ENCODE data around the gene HES7.

HES7 gene

GRCh38 chr17:8076502-8077266 is 47.2 kb downstream of the HES7 start:
- Mint-ChIP-seq H3K9me3 (no peaks in the 10 kb centered on the region), H3K4me3 (no peak overlapping the region), H3K36me3 (no peaks in the 10 kb centered on the region), H3K27me3 (peaks cover 30% of the 10 kb centered on the region), H3K4me1 (peaks cover 25% of the 10 kb centered on the region), H3K27ac (no peak overlapping the region)
- ATAC-seq (ENCODE audit: low read depth) (no peak), DNase-seq (ENCODE audit: low spot score in 2 of 2) (no peak)

DNA sequence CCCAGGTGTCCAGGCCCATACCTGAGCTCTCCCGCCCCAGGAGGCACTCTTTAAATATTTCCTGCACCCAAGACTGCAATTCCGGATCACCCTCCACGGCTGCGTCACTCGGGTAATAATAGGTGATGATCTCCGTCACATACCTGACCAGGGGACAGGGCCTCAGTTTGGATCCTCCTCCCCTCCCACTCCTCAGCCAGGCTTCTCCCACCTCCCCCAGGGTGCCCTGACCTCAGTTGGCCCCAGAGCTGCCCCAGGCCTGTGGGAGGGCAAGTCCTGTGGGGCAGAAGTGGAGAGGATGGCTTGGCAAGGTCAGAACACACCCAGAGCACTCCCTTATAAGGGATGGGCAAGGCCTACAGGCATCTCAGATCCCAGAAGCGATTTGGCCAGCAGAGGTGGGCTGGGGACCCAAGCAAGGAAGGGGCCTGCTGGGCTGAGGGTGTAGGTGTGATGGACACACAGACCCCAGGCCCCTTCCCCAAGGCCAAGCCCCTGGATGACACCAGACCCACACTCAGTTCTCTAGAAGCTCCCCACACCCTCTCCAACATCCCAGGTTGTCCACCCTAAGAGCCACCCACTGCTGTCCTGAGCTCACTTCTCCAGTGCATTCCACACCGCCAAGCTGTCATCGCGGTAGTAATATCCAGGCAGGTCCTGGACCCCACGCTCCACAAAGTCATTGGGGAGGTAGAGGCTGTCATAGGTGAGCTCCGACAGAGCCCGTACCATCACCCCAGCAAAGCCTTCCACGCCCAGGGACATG is 48.1 kb downstream of the HES7 start:
- no peak overlapping the region for H3K4me3 Mint-ChIP-seq
- H3K4me1 Mint-ChIP-seq: peaks cover 25% of the 10 kb centered on the region
- DNase-seq (ENCODE audit: low spot score in 2 of 2) (no peak), ATAC-seq (ENCODE audit: low read depth) (no peak)
- peak overlapping the region; percentile 61 for H3K27ac Mint-ChIP-seq
- no peaks in the 10 kb centered on the region for H3K36me3 Mint-ChIP-seq
- peaks cover 32% of the 10 kb centered on the region for H3K27me3 Mint-ChIP-seq
- no peaks in the 10 kb centered on the region for H3K9me3 Mint-ChIP-seq

GRCh38 chr17:8075081-8075480 is 48.8 kb downstream of the HES7 start:
- Mint-ChIP-seq H3K36me3 (no peaks in the 10 kb centered on the region), H3K27ac (peak overlapping the region; percentile 98), H3K27me3 (peaks cover 34% of the 10 kb centered on the region), H3K4me3 (no peak overlapping the region), H3K9me3 (no peaks in the 10 kb centered on the region), H3K4me1 (peaks cover 22% of the 10 kb centered on the region)
- no peak for DNase-seq (ENCODE audit: low spot score in 2 of 2)
- no peak for ATAC-seq (ENCODE audit: low read depth)

GRCh38 chr17:8074554-8074953 is 49.4 kb downstream of the HES7 start:
- ATAC-seq (ENCODE audit: low read depth): no peak
- DNase-seq (ENCODE audit: low spot score in 2 of 2): no peak
- no peaks in the 10 kb centered on the region for H3K36me3 Mint-ChIP-seq
- peaks cover 20% of the 10 kb centered on the region for H3K4me1 Mint-ChIP-seq
- H3K27me3 Mint-ChIP-seq: peaks cover 34% of the 10 kb centered on the region
- no peaks in the 10 kb centered on the region for H3K9me3 Mint-ChIP-seq
- no peak overlapping the region for H3K4me3 Mint-ChIP-seq
- peak overlapping the region; percentile 98 for H3K27ac Mint-ChIP-seq

- peak; percentile 91 to 94 for DNase-seq (ENCODE audit: low spot score in 2 of 2)
- Mint-ChIP-seq H3K27me3 (peaks cover 34% of the 10 kb centered on the region), H3K27ac (peak overlapping the region; percentile 98), H3K36me3 (no peaks in the 10 kb centered on the region), H3K4me1 (peaks cover 21% of the 10 kb centered on the region), H3K4me3 (peak overlapping the region; percentile 80), H3K9me3 (no peaks in the 10 kb centered on the region)
- peak; percentile 99 for ATAC-seq (ENCODE audit: low read depth)
Measured at GRCh38 chr17:8073627-8074484, 50.0 kb downstream of the HES7 start.

DNA sequence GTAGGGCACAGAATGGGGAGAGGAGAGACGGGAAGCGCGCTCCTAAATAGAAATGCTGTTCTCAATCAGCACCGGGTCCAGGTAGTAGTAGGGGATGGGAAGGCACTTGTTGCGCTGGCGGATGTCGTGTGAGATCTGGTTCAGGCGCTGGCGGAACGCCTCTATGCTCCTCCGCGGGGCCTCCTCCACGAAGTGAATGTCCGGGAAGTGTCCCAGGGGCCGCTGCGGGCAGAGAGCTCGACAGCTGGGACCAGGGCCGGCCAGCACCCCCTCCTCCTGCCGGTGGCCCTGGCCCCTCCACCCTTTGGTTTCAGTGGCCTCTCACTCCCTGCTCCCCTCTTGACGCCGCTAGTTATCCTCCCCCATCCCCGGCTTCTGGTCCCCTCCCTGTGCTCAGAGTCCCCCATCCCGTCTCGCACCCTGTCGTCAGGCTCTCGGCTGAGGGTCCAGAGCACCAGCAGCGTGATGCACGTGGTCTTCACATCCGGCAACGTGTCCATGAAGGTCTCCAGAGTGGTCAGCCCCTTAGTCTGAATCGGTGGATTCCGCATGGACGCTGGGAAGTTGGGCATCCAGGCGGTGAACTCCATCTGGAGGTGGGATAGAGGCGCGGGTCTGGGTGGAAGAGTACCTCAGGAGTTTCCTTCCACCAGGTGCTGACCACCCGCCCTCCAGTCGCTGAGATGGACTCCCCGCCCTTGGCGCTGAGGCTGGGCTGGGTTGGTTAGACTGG is 51.0 kb downstream of the HES7 start:
- no peaks in the 10 kb centered on the region for H3K36me3 Mint-ChIP-seq
- H3K4me3 Mint-ChIP-seq: peak overlapping the region; percentile 80
- no peak for ATAC-seq (ENCODE audit: low read depth)
- DNase-seq (ENCODE audit: low spot score in 2 of 2): no peak
- H3K9me3 Mint-ChIP-seq: no peaks in the 10 kb centered on the region
- peaks cover 37% of the 10 kb centered on the region for H3K27me3 Mint-ChIP-seq
- peaks cover 22% of the 10 kb centered on the region for H3K4me1 Mint-ChIP-seq
- H3K27ac Mint-ChIP-seq: peak overlapping the region; percentile 98

GRCh38 chr17:8072341-8072728 is 51.6 kb downstream of the HES7 start:
- Mint-ChIP-seq H3K9me3 (no peaks in the 10 kb centered on the region), H3K4me3 (peak overlapping the region; percentile 65), H3K27me3 (peaks cover 34% of the 10 kb centered on the region), H3K27ac (peak overlapping the region; percentile 98), H3K4me1 (peaks cover 22% of the 10 kb centered on the region), H3K36me3 (no peaks in the 10 kb centered on the region)
- DNase-seq (ENCODE audit: low spot score in 2 of 2): no peak
- ATAC-seq (ENCODE audit: low read depth): no peak

DNA sequence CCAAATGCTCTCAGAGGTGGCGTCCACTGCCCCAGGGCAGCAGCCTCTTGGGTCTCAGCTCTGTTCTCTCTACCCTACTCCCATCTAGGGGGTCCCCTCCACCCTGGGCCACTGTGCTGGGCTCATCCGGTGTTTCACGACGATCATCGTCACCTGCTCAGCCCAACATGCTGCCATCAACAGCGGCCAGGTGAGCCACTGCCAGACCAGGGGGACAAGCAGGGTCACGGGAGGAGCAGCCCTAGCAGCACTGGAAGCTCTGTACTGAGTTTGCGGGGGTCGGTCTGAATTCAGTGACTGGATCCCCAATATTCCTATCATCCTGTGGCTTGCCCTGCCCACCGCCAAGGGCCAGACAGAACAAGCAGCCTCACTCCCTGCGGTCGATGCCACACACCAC is 52.4 kb downstream of the HES7 start:
- DNase-seq (ENCODE audit: low spot score in 2 of 2): no peak
- no peak for ATAC-seq (ENCODE audit: low read depth)
- Mint-ChIP-seq H3K36me3 (no peaks in the 10 kb centered on the region), H3K4me1 (peaks cover 22% of the 10 kb centered on the region), H3K27ac (peak overlapping the region; percentile 98), H3K27me3 (peaks cover 34% of the 10 kb centered on the region), H3K4me3 (no peak overlapping the region), H3K9me3 (no peaks in the 10 kb centered on the region)
